ENCODE data around the gene APIP.
"Not testable (repeated sequence)": the region's sequence is repeated elsewhere in the genome, so short reads cannot be mapped to it uniquely, and the experiment has no call there.

APIP gene

GRCh38 chr11:34897171-34897870 is 18.9 kb downstream of the APIP start:
- Mint-ChIP-seq H3K4me3 (no peak overlapping the region), H3K36me3 (ENCODE audit: insufficient read depth) (peaks cover 4% of the 10 kb centered on the region), H3K27me3 (no peaks in the 10 kb centered on the region), H3K9me3 (peaks cover 24% of the 10 kb centered on the region), H3K27ac (ENCODE audit: low read depth) (no peak overlapping the region), H3K4me1 (peaks cover 5% of the 10 kb centered on the region)
- no peak for ATAC-seq (replicated peaks; ENCODE audit: extremely low read depth, poor library complexity, severe bottlenecking)
- DNase-seq (ENCODE audit: low spot score in 2 of 2), result no peak

- not testable (repeated sequence) for ATAC-seq (replicated peaks; ENCODE audit: extremely low read depth, poor library complexity, severe bottlenecking); H3K4me1 Mint-ChIP-seq; DNase-seq (ENCODE audit: low spot score in 2 of 2); H3K27ac Mint-ChIP-seq (ENCODE audit: low read depth); H3K36me3 Mint-ChIP-seq (ENCODE audit: insufficient read depth); H3K4me3 Mint-ChIP-seq; H3K27me3 Mint-ChIP-seq
- peaks cover 24% of the 10 kb centered on the region for H3K9me3 Mint-ChIP-seq
Measured at GRCh38 chr11:34896191-34896590, 20.0 kb downstream of the APIP start.

GRCh38 chr11:34893416-34893815 is 22.8 kb downstream of the APIP start:
- H3K4me1 Mint-ChIP-seq, result peaks cover 2% of the 10 kb centered on the region
- no peak overlapping the region for H3K27ac Mint-ChIP-seq (ENCODE audit: low read depth)
- H3K9me3 Mint-ChIP-seq, result peaks cover 16% of the 10 kb centered on the region

GRCh38 chr11:34891611-34892010 is 24.6 kb downstream of the APIP start:
- ATAC-seq (replicated peaks; ENCODE audit: extremely low read depth, poor library complexity, severe bottlenecking) (no peak), DNase-seq (ENCODE audit: low spot score in 2 of 2) (no peak)
- Mint-ChIP-seq H3K9me3 (peaks cover 6% of the 10 kb centered on the region), H3K27ac (ENCODE audit: low read depth) (no peak overlapping the region), H3K36me3 (ENCODE audit: insufficient read depth) (peaks cover 18% of the 10 kb centered on the region), H3K27me3 (no peaks in the 10 kb centered on the region), H3K4me1 (no peaks in the 10 kb centered on the region), H3K4me3 (no peak overlapping the region)

More at GRCh38 chr11:34893416-34893815, 22.8 kb downstream of the APIP start:
- ATAC-seq (replicated peaks; ENCODE audit: extremely low read depth, poor library complexity, severe bottlenecking), result no peak
- H3K27me3 Mint-ChIP-seq, result no peaks in the 10 kb centered on the region
- DNase-seq (ENCODE audit: low spot score in 2 of 2), result no peak
- peaks cover 9% of the 10 kb centered on the region for H3K36me3 Mint-ChIP-seq (ENCODE audit: insufficient read depth)
- no peak overlapping the region for H3K4me3 Mint-ChIP-seq

- no peaks in the 10 kb centered on the region for H3K27me3 Mint-ChIP-seq
- H3K4me1 Mint-ChIP-seq, result no peaks in the 10 kb centered on the region
- no peak overlapping the region for H3K27ac Mint-ChIP-seq (ENCODE audit: low read depth)
- H3K4me3 Mint-ChIP-seq, result no peak overlapping the region
- DNase-seq (ENCODE audit: low spot score in 2 of 2), result no peak
- no peak for ATAC-seq (replicated peaks; ENCODE audit: extremely low read depth, poor library complexity, severe bottlenecking)
- H3K9me3 Mint-ChIP-seq, result no peaks in the 10 kb centered on the region
- peaks cover 18% of the 10 kb centered on the region for H3K36me3 Mint-ChIP-seq (ENCODE audit: insufficient read depth)
Measured at GRCh38 chr11:34890812-34891211, 25.4 kb downstream of the APIP start.

- Mint-ChIP-seq H3K4me3 (no peak overlapping the region), H3K4me1 (no peaks in the 10 kb centered on the region), H3K27me3 (no peaks in the 10 kb centered on the region), H3K36me3 (ENCODE audit: insufficient read depth) (peaks cover 18% of the 10 kb centered on the region), H3K27ac (ENCODE audit: low read depth) (no peak overlapping the region), H3K9me3 (no peaks in the 10 kb centered on the region)
- DNase-seq (ENCODE audit: low spot score in 2 of 2) (no peak), ATAC-seq (replicated peaks; ENCODE audit: extremely low read depth, poor library complexity, severe bottlenecking) (no peak)
Measured at GRCh38 chr11:34890089-34890488, 26.1 kb downstream of the APIP start.

- Mint-ChIP-seq H3K27ac (ENCODE audit: low read depth) (no peak overlapping the region), H3K27me3 (no peaks in the 10 kb centered on the region), H3K4me1 (no peaks in the 10 kb centered on the region), H3K36me3 (ENCODE audit: insufficient read depth) (peaks cover 18% of the 10 kb centered on the region), H3K4me3 (no peak overlapping the region), H3K9me3 (no peaks in the 10 kb centered on the region)
- DNase-seq (ENCODE audit: low spot score in 2 of 2) (no peak), ATAC-seq (replicated peaks; ENCODE audit: extremely low read depth, poor library complexity, severe bottlenecking) (no peak)
Measured at GRCh38 chr11:34887260-34887659, 28.9 kb downstream of the APIP start.

GRCh38 chr11:34886609-34887008 is 29.6 kb downstream of the APIP start:
- Mint-ChIP-seq H3K9me3 (no peaks in the 10 kb centered on the region), H3K27ac (ENCODE audit: low read depth) (no peak overlapping the region), H3K36me3 (ENCODE audit: insufficient read depth) (peaks cover 20% of the 10 kb centered on the region), H3K27me3 (no peaks in the 10 kb centered on the region), H3K4me3 (no peak overlapping the region), H3K4me1 (no peaks in the 10 kb centered on the region)
- no peak for ATAC-seq (replicated peaks; ENCODE audit: extremely low read depth, poor library complexity, severe bottlenecking)
- DNase-seq (ENCODE audit: low spot score in 2 of 2), result no peak

- Mint-ChIP-seq H3K9me3 (no peaks in the 10 kb centered on the region), H3K36me3 (ENCODE audit: insufficient read depth) (peaks cover 9% of the 10 kb centered on the region), H3K4me1 (no peaks in the 10 kb centered on the region), H3K27ac (ENCODE audit: low read depth) (no peak overlapping the region), H3K27me3 (no peaks in the 10 kb centered on the region), H3K4me3 (no peak overlapping the region)
- no peak for DNase-seq (ENCODE audit: low spot score in 2 of 2)
- no peak for ATAC-seq (replicated peaks; ENCODE audit: extremely low read depth, poor library complexity, severe bottlenecking)
Measured at GRCh38 chr11:34881900-34882299, 34.3 kb downstream of the APIP start.

- Mint-ChIP-seq H3K4me3 (no peak overlapping the region), H3K27ac (ENCODE audit: low read depth) (no peak overlapping the region), H3K9me3 (no peaks in the 10 kb centered on the region), H3K4me1 (no peaks in the 10 kb centered on the region), H3K36me3 (ENCODE audit: insufficient read depth) (peaks cover 6% of the 10 kb centered on the region), H3K27me3 (no peaks in the 10 kb centered on the region)
- no peak for DNase-seq (ENCODE audit: low spot score in 2 of 2)
- no peak for ATAC-seq (replicated peaks; ENCODE audit: extremely low read depth, poor library complexity, severe bottlenecking)
Measured at GRCh38 chr11:34877375-34877975, 38.7 kb downstream of the APIP start.

- ATAC-seq (replicated peaks; ENCODE audit: extremely low read depth, poor library complexity, severe bottlenecking) (no peak), DNase-seq (ENCODE audit: low spot score in 2 of 2) (no peak)
- Mint-ChIP-seq H3K4me1 (no peaks in the 10 kb centered on the region), H3K27me3 (no peaks in the 10 kb centered on the region), H3K9me3 (no peaks in the 10 kb centered on the region), H3K27ac (ENCODE audit: low read depth) (no peak overlapping the region), H3K36me3 (ENCODE audit: insufficient read depth) (peaks cover 2% of the 10 kb centered on the region), H3K4me3 (no peak overlapping the region)
Measured at GRCh38 chr11:34874202-34874601, 42.0 kb downstream of the APIP start.

- Mint-ChIP-seq H3K27me3 (no peaks in the 10 kb centered on the region), H3K36me3 (ENCODE audit: insufficient read depth) (no peaks in the 10 kb centered on the region), H3K4me3 (no peak overlapping the region), H3K9me3 (no peaks in the 10 kb centered on the region), H3K4me1 (no peaks in the 10 kb centered on the region), H3K27ac (ENCODE audit: low read depth) (no peak overlapping the region)
- ATAC-seq (replicated peaks; ENCODE audit: extremely low read depth, poor library complexity, severe bottlenecking), result no peak
- DNase-seq (ENCODE audit: low spot score in 2 of 2), result no peak
Measured at GRCh38 chr11:34870548-34871196, 45.5 kb downstream of the APIP start.

GRCh38 chr11:34869425-34869824 is 46.8 kb downstream of the APIP start:
- no peaks in the 10 kb centered on the region for H3K36me3 Mint-ChIP-seq (ENCODE audit: insufficient read depth)
- H3K4me1 Mint-ChIP-seq, result no peaks in the 10 kb centered on the region
- no peaks in the 10 kb centered on the region for H3K27me3 Mint-ChIP-seq
- DNase-seq (ENCODE audit: low spot score in 2 of 2) (no peak), ATAC-seq (replicated peaks; ENCODE audit: extremely low read depth, poor library complexity, severe bottlenecking) (no peak)
- no peaks in the 10 kb centered on the region for H3K9me3 Mint-ChIP-seq
- H3K4me3 Mint-ChIP-seq, result no peak overlapping the region
- H3K27ac Mint-ChIP-seq (ENCODE audit: low read depth), result no peak overlapping the region

Measured in central memory CD8-positive, alpha-beta T cell (primary cell).